ENCODE data around the gene SPTBN2. TPM values are rescaled to one million over a fixed set of nuclear protein-coding genes. Genes with fewer than 3 reads are reported as not detected.

SPTBN2 gene
- total and polyA plus RNA-seq, 2 of the 8 experiments (the other 6 are each of a cell fraction or from before 2014, with no cell fraction given) = 19.1 to 69.0 TPM

- TF ChIP-seq CHD7 (IDR thresholded peaks at IDR 0.05; ENCODE audit: insufficient replicate concordance, low read length) (no peak), SUZ12 (IDR thresholded peaks at IDR 0.05; ENCODE audit: low read length) (no peak), GTF2F1 (IDR thresholded peaks at IDR 0.05; ENCODE audit: borderline replicate concordance, low read depth, low read length) (no peak), HDAC6 (IDR thresholded peaks at IDR 0.05; ENCODE audit: low read depth, low read length) (no peak), CEBPB (IDR thresholded peaks at IDR 0.05; ENCODE audit: low read depth, low read length) (no peak), USF2 (IDR thresholded peaks at IDR 0.05; ENCODE audit: low read length) (no peak), CTCF (IDR thresholded peaks at IDR 0.05; ENCODE audit: control extremely low read depth in 1 of 3, insufficient read depth in 1 of 3, low read depth in 1 of 3, low read length in 3 of 3) (no peak), NANOG (IDR thresholded peaks at IDR 0.05; ENCODE audit: insufficient read depth, low read depth, low read length, poor library complexity, severe bottlenecking) (no peak)
These were observed 11.0 kb upstream of the SPTBN2 start (continued) for GRCh38 chr11:66739983-66740382.

Measured in H1 (cell line).